Urinary bladder (tissue), 4 donors: ENCODE results near the gene ARL14EPL. TPM values are rescaled to one million over a fixed set of nuclear protein-coding genes. Genes with fewer than 3 reads are reported as not detected.

ENCODE experiments used
- DNase-seq: peaks from one replicate; pipeline ENCODE4 v3.0.0-alpha.2; 2015; ENCODE audit errors: extremely low spot score
- H3K27ac ChIP-seq: one replicate; pipeline ENCODE4 v1.5.1; 2013; ENCODE audit warnings: low read depth, mild to moderate bottlenecking, moderate library complexity
- H3K36me3 ChIP-seq: one replicate; pipeline ENCODE4 v1.6.1; 2013; ENCODE audit warnings: mild to moderate bottlenecking, moderate library complexity; ENCODE audit not compliant: insufficient read depth
- H3K4me1 ChIP-seq: one replicate; pipeline ENCODE4 v1.6.1; 2013; ENCODE audit warnings: mild to moderate bottlenecking, moderate library complexity; ENCODE audit not compliant: insufficient read depth
- H3K4me3 ChIP-seq: one replicate; pipeline ENCODE4 v1.5.1; 2013; ENCODE audit warnings: low read depth, low read length
- WGBS: extraction: QIAGEN DNeasy Blood & Tissue Kit; methylation state at CpG from one replicate; pipeline ENCODE4 v1.1.7; 2013; 5-methylcytosine and 5-hydroxymethylcytosine counted together
- polyA plus RNA-seq: library from polyadenylated mRNA; stranded (reverse); fragments of 200-250 nt; gene quantifications from one replicate; pipeline ENCODE4 v1.2.3, GENCODE V29; 2013
- total RNA-seq: library from RNA; depleted of rRNA; stranded (reverse); fragments of >200 nt; gene quantifications from one replicate; pipeline ENCODE4 v1.2.3, GENCODE V29; 2014
- donor health status: healthy with polysubstance abuse.
- donor health status: healthy.

ARL14EPL gene
- total RNA-seq: not detected
- polyA plus RNA-seq: not detected

DNA sequence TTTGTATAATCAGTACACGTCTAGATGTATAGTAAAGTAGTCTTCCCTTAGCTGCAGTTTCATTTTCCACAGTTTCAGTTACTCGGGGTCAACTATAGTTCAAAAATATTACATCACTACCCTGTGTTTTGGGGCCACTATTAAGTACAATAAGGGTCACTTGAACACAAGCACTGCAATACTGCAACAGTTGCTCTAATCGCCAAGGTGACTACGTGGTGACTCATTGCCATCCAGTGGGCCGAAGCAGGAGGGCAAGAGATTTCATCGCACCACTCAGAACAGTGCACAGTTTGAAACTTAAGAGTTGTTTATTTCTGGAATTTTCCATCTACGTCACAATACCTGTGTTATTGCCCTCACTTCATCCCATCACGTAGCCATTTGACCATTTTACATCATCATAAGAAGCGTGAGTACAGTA lies at the start of gene ARL14EPL:
Gene ARL14EPL (plus strand): TSS at position 379 of the 424 bp plus-strand sequence. CDS start 18,994 bp downstream, outside the sequence.
- no peak within 1 kb of the TSS for H3K4me3 ChIP-seq
- H3K36me3 ChIP-seq: no peaks in the 10 kb centered on the region
- 57% methylated on average over 9 of the region's 9 CpGs for WGBS
- no peak within 1 kb of the TSS for H3K27ac ChIP-seq
- DNase-seq: no peak
- no peaks in the 10 kb centered on the region for H3K4me1 ChIP-seq

DNA sequence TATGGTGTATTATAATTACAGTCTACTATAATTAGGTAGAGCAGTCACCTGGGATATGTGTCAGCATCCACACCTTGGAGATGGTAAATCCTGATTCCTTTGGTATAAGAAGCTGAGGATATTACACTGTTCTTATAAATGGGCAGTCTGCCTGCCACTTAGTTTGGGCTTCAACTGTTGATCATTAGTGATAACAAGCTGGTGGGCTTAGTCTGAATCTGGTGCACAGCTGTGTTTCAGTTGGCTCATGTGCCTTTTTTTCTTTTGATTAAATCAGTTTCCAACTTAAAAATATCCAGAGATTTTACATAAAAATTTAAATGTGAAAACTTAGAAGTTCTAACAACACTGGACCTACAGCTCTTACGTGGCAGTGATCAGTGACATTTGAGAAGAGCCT lies 48.8 kb upstream of the ARL14EPL start:
- no peaks in the 10 kb centered on the region for H3K4me1 ChIP-seq
- DNase-seq: no peak
- H3K4me3 ChIP-seq: no peak overlapping the region
- no peaks in the 10 kb centered on the region for H3K36me3 ChIP-seq
- H3K27ac ChIP-seq: no peak overlapping the region
- 92% methylated on average over 1 of the region's 1 CpG for WGBS

DNA sequence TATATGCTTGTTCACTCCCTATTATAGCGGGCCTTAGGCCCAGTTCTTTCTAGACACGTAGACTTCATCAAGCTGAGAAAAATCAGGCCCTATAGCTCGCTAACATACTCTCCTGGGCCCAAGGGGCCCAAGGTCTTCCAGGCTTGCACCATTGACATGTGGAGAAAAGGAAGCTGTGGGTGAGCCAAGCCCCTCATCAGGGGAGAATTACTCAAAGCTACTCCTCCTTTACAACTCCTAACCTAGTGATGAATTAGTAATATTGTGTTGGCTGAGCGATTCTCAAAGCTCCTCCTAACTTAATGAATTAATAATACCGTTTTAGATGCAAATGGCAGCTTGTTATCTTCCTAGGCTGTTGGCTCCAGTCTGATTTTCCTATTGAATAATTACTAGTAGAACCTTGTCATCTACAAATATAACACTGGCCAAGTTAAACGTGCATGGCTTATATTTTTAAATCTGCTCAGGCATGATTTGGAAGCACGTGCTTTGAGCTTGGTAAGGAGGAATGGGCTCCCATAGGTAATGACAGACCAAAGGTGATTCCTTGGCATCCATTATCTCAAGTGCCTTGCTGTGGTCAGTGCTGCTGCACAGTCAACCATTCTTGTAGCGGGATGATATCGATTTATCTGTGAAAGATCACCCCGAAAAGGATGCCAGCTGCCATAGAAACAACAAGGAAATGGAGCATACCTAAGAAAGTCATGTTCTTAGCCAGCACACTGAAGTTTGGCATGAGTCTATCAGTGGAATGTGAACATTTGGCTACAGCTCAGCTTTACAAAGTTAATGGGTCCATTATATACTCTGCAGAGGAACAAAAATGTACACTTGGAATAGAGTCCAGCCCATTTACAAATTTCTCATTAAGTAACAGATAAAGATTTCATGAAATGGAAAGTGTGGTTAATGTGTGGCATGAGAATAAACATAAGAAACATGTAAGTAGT lies 46.2 kb upstream of the ARL14EPL start:
- no peaks in the 10 kb centered on the region for H3K4me1 ChIP-seq
- no peak overlapping the region for H3K4me3 ChIP-seq
- no peaks in the 10 kb centered on the region for H3K36me3 ChIP-seq
- peak; percentile 41 for DNase-seq
- no peak overlapping the region for H3K27ac ChIP-seq
- WGBS: 53% methylated on average over 10 of the region's 10 CpGs

DNA sequence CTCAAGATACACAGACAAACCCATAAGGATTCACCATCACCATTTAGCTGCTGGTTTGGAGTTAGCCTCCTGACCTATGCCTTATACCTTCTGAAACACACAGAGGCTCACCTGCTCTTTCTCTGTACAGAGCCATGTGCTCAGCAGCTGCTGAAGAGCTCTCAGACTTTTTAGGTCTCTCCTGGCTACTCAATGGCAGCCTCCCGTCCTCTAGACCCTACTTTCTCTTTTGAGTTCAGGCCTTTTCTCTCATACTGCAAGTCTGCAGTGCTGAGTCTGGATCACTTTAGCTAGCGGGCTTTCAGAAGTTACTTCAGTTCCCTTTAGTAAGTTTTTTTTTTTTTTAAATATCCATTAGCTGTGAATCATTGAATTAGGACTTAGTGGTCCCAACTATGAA lies 44.3 kb upstream of the ARL14EPL start:
- no peak overlapping the region for H3K4me3 ChIP-seq
- WGBS: 95% methylated on average over 2 of the region's 2 CpGs
- H3K4me1 ChIP-seq: no peaks in the 10 kb centered on the region
- no peaks in the 10 kb centered on the region for H3K36me3 ChIP-seq
- DNase-seq: no peak
- H3K27ac ChIP-seq: no peak overlapping the region

DNA sequence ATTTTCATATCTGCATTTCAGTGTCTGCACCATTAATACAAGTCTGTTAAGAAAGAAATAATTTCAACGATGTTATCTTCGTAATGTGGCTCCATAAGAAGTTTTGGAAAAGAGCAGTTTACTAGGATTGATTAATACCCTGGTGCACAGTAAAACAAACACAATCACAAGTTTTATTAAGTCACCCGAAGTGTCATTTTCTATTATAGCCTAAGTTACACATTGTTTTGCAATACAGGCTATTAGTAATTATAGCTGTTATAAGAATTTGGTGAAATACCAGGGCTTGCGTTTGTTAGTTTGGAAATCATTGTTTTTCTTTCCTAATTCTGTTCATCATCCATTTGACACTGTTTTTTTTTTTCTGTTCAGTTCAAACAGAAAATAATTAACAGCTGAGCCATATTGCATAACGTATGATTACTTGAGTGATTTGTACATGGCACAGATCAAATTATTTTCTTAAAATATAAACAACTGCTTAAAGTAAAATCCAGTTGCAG lies 39.4 kb upstream of the ARL14EPL start:
- H3K4me3 ChIP-seq: no peak overlapping the region
- no peak for DNase-seq
- no peaks in the 10 kb centered on the region for H3K4me1 ChIP-seq
- no peaks in the 10 kb centered on the region for H3K36me3 ChIP-seq
- no peak overlapping the region for H3K27ac ChIP-seq
- WGBS: 81% methylated on average over 5 of the region's 5 CpGs

DNA sequence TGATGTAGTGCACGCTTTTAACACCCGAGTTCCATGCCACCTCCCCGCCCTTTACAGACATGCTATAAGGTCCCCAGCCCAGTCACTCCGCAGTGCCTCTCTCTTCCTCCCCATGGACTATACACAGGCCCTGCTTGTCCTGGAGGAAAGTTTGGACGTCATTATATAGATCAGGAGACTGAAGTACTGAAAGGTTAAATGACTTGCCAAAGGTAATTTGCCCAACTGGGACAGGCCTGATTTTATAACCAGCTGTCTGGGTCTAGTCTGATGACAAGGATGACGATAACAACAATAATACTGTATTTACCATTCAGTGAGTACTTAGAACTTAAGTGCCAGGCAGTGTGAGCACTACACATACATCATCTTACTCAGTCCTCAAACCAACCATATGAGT lies 36.9 kb upstream of the ARL14EPL start:
- Histone ChIP-seq H3K4me3 (no peak overlapping the region), H3K27ac (no peak overlapping the region), H3K4me1 (no peaks in the 10 kb centered on the region), H3K36me3 (no peaks in the 10 kb centered on the region)
- 87% methylated on average over 6 of the region's 6 CpGs for WGBS
- no peak for DNase-seq

DNA sequence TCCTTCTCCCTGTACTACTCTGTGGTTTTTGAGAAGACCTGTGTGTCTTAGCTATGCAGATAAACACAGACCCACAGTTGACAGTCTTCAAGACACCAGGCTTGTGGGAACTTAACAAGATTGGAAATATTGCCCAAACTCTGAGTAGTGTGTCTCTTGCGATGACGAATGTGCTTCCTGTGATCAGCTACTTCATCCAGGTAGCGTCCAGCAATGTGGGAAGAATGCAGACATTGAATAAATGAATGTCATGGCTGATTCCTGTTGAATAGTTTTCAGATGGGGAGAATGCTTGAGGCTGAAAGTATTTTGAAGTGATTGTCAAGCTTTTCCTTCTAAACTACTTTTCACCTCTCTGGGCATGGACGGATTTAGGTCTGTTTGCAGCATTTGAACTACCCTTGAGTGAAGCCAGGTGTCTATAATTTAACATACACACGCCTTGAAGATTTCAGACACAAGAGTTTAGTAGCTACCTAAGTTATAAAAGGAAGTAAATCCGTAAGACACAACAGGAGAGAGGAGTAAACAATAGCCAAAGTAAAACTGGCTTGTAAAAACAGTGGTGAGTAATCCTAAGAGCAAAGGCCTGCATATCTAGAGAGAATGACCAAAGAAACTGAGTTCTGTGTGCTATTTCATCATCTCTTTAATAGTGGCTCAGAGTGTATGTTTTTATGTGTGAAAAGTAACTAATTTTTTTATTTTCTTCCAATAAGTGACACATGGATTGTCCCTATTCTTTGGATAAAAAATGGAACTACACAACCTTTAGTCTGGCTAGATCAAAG lies 30.0 kb upstream of the ARL14EPL start:
- DNase-seq: no peak
- 69% methylated on average over 6 of the region's 6 CpGs for WGBS
- no peak overlapping the region for H3K4me3 ChIP-seq

DNA sequence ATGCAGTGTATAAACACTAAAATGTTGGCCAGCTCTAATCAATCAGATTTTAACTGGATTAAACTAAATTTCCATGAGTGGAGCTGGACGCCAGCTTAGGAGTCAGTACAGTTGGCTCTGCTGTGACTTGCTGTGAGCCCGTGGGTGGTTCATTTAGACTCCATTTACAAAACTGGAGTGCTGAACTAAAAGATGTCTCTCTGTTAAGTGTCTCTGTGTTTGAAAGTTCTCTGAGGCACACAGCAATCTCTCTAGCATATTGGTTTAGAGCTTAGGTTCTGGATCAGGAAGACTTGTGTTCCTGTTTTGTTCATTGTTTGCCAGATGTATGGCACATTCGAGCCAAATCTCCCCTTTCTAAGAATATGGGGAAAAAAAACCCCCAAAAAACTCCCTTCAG lies 28.0 kb upstream of the ARL14EPL start:
- H3K36me3 ChIP-seq: no peaks in the 10 kb centered on the region
- no peak overlapping the region for H3K4me3 ChIP-seq
- no peak overlapping the region for H3K27ac ChIP-seq
- WGBS: 85% methylated on average over 3 of the region's 3 CpGs
- H3K4me1 ChIP-seq: no peaks in the 10 kb centered on the region
- DNase-seq: no peak

More for the DNA sequence above, 30.0 kb upstream of the ARL14EPL start:
- Histone ChIP-seq H3K36me3 (no peaks in the 10 kb centered on the region), H3K4me1 (no peaks in the 10 kb centered on the region), H3K27ac (no peak overlapping the region)

DNA sequence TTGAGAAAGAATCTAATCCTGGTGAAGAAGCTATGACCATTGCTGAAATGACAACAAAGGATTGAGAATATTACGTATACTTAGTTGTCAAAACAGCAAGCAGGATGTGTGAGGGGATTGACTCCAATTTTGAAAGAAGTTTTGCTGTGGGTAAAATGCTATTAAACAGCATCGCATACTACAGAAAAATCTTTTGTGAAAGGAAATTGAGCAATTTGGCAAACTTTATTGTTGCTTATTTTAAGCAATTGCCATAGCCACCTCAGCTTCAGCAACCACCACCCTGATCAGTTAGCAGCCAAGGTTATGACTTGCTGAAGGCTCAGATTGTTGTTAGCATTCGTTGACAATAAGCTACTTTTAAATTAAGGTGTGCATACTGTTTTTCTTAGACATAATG lies 22.5 kb upstream of the ARL14EPL start:
- H3K27ac ChIP-seq: no peak overlapping the region
- H3K4me1 ChIP-seq: no peaks in the 10 kb centered on the region
- WGBS: 73% methylated on average over 3 of the region's 3 CpGs
- DNase-seq: no peak
- no peaks in the 10 kb centered on the region for H3K36me3 ChIP-seq
- H3K4me3 ChIP-seq: no peak overlapping the region

DNA sequence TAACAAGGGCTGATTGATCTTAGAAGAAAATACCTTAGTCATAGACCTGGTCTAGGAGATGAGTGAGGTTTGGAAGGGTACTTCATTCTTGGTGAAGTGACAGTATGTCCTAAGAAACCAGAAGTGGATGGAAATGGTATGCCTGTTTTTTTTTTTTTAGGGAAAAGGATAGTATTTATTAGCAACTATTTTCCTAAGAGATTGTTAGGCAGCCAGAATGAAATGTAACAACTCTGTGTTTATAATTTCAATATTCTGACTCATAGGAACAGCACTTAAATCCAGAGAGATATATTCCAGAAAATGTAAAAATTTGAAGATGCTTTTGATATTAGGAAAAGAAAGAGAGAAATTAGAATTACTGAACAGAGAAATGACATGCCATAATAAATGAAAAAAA lies 21.2 kb upstream of the ARL14EPL start:
- Histone ChIP-seq H3K36me3 (no peaks in the 10 kb centered on the region), H3K4me1 (no peaks in the 10 kb centered on the region), H3K4me3 (no peak overlapping the region), H3K27ac (no peak overlapping the region)
- DNase-seq: no peak

DNA sequence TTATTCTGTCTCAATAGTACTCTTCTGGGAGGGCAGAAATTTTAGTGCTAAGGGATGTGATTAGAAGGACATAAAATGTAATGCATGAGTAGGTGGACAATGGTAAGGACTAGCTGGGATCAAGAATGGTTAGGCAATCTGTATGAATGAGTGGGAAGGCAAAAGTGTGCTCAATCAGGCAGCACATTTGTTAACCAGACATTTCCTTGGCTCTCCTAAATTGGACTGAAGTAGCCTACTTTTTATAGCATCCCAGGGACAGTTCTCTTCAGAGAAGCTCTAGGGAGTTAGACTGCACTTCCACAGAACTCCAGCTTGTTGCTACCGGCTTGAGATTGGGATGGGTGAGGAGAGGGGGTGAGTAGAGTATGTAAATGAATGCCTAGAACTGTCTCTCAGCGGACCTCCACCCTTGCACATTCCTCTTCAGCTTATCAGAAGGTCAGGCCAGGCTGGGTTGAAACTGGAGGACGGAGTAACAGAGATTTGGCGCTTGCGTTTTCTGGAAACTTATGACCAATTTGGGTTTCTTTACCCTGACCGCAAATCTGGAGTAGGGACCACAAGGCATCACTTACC lies 19.0 kb upstream of the ARL14EPL start:
- H3K27ac ChIP-seq: no peak overlapping the region
- 52% methylated on average over 6 of the region's 6 CpGs for WGBS
- DNase-seq: no peak
- no peaks in the 10 kb centered on the region for H3K4me1 ChIP-seq
- H3K4me3 ChIP-seq: no peak overlapping the region
- no peaks in the 10 kb centered on the region for H3K36me3 ChIP-seq

DNA sequence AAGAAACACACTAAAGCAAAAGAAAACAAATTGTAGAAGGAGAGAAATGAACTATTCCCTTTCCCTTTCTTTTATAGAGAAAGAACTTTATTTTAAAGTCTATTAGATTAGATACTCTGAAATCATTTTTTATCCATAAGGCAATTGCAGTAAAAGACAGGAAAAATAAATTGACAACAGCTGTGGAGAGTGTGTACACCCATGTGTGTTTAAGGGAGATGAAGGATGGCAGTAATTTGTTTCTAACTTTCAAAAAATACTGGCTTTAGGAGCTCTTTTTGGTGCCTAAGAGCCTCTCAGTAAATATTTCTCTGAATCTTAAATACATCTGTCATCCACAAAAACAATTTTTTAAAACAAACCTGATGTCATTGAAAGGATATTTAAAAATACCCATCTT lies 18.3 kb upstream of the ARL14EPL start:
- no peak for DNase-seq
- Histone ChIP-seq H3K4me1 (no peaks in the 10 kb centered on the region), H3K4me3 (no peak overlapping the region), H3K27ac (no peak overlapping the region), H3K36me3 (no peaks in the 10 kb centered on the region)

DNA sequence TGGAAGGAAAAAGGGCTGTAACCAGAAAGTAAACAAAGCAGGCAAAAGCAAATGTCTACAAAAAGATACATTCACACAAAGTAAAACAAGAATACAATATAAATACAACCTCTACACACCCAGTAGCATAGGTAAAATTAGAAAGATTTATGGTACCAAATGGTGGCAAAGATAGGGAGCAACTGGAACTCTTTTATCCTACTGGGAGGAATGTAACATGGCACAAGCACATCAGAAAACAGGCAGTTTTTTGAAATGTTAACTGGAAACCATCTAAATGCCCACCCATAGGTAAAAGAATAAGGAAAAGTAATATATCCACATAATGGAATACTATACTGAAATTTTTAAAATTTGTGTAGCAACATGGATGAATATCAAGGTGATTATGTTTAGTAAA lies 8.7 kb upstream of the ARL14EPL start:
- Histone ChIP-seq H3K36me3 (no peaks in the 10 kb centered on the region), H3K4me1 (no peaks in the 10 kb centered on the region), H3K4me3 (no peak overlapping the region), H3K27ac (no peak overlapping the region)
- DNase-seq: no peak
